GM12864 (cell line): Measurements from ENCODE around the gene IL3RA.

Experiments used
- DNase-seq: peaks from one replicate; pipeline ENCODE4 v3.0.0-alpha.2; 2011; ENCODE audit warnings: low read depth
- H3K4me3 ChIP-seq: 2 replicates; pipeline ENCODE4 v1.5.1; 2011; ENCODE audit warnings: mild to moderate bottlenecking, low read depth, low read length, control low read depth
- TF ChIP-seq, protein P1 (sequence below): IDR thresholded peaks from 2 replicates; pipeline ENCODE4 v1.5.1; 2011; ENCODE audit warnings: low read depth, mild to moderate bottlenecking, moderate library complexity, low read length, control low read depth, inconsistent platforms; ENCODE audit errors: missing control alignments

Gene IL3RA

DNA sequence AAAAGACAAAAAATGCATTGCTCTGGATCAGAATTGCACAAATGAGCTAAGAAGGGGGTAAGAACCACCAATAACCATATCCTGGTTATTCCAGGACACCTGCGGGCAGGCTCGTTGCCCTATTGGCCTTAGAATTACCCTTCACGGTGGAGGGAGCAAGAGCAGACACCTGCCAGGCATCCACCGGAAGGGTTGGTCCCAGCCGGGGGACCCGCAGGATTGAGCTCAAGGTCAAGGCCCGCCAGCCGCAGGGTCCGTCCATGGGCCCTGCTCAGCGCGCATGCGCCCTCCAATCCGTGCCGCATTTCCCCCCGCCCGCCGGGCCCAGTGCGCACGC is 54.8 kb downstream of the IL3RA start:
- TF ChIP-seq, protein P1, sequence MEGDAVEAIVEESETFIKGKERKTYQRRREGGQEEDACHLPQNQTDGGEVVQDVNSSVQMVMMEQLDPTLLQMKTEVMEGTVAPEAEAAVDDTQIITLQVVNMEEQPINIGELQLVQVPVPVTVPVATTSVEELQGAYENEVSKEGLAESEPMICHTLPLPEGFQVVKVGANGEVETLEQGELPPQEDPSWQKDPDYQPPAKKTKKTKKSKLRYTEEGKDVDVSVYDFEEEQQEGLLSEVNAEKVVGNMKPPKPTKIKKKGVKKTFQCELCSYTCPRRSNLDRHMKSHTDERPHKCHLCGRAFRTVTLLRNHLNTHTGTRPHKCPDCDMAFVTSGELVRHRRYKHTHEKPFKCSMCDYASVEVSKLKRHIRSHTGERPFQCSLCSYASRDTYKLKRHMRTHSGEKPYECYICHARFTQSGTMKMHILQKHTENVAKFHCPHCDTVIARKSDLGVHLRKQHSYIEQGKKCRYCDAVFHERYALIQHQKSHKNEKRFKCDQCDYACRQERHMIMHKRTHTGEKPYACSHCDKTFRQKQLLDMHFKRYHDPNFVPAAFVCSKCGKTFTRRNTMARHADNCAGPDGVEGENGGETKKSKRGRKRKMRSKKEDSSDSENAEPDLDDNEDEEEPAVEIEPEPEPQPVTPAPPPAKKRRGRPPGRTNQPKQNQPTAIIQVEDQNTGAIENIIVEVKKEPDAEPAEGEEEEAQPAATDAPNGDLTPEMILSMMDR: no peak
- peak overlapping the region; percentile 95 for H3K4me3 ChIP-seq
- no peak for DNase-seq

DNA sequence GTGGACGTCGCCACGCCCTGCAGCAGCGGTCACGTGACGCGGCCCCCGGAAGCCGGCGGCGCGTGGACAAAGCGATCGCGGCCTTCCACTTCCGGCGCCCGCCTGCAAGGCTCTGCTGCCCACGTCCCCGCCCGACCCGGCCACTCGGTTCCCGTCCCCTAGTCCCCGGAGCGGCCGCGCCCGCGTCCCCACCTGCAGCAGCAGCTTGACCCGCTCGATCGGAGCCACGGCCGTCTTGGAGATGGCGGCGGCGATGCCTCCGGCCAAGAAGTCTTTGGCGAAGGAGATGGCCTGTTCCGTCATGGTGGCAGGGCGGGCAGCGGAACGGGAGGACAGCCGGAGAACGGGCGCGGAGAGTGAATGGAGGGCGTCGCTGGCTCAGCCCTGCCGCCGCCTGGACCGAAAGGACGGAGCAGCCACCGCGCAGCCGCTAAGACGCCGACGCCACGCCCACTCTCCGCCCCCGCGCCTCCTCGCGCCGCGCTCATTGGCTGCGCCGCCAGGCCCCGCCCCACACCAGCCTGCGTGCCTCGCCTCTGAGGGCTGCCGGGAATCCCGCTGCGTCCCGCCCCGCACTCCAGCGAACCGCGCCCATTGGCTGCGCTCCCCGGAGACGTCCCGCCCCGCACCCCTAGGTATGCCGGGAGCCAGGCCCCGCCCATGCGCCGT is 55.3 kb downstream of the IL3RA start, which contains the start of gene SLC25A6:
TSS of gene SLC25A6 (minus strand) at position 407 of the 669 bp plus-strand sequence. CDS start at position 303, 104 bp downstream.
- TF ChIP-seq, protein P1: no peak
- peak within 1 kb of the TSS; percentile 95 for H3K4me3 ChIP-seq
- DNase-seq: peak; percentile 89

DNA sequence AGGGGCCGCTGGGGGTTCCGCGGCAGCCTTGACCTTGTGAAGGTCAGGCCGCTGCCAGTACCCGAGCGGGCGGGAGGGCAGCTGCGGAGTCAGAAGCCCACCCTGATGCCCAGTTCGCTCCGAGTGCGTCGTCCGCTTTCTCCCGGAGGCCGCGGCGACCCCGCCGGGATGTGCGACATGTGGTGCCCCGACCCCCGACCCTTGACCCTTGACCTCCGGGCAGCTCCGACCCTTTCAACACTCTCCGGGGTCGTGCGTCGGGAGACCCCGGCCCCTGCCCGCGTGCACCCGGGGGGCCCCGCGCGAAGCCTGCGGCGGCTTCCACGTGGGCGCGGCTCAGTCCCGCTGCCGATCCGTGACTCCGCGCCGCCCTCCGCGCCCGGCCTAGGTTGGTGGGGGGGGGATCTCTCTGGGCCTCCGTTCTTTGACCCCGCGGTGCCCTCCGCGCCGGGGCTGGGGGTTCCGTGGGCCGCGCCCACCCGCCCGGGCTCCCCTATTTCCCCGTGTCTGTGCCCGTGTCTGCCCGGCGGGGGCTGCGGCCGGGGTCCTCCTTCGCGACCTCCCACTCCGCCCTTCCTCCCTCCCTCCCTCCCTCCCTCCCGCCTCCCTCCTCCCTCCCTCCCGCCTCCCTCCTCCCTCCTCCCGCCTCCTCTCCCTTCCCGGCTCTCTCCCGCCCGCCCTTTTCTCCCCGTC is 55.9 kb downstream of the IL3RA start:
- TF ChIP-seq, protein P1: no peak
- no peak for DNase-seq

DNA sequence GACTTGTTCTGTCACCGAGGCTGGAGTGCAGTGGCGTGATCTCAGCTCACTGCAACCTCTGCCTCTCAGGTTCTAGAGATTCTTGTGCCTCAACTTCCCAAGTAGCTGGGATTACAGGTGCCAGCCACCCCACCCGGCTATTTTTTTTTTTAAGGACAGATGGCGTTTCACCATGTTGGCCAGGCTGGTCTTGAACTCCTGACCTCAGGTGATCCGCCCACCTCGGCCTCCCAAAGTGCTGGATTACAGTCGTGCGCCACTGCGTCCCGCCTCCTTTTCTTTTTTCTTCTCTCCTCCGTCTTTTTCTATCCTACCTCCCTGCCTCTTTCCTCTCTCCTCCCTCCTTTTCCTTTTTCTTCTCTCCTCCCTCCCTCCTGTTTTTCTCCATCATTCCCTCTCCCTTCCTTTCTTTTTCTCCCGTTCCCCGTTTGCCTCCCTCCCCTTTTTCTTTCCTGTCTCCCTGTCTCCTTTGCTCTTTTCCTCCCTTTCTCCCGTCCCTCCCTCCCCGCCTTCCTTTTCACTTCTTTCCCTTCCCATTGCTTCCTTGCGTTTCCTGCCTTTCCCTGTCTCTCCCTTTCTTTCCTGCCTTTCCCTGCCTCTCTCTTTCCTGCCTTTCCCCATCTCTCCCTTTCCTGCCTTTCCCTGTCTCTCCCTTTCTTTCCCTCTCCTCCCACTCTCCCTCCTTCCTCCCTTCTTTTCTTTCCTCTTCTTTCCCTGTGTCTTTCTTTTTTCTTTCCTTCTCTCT is 57.5 kb downstream of the IL3RA start:
- TF ChIP-seq, protein P1: no peak
- DNase-seq: no peak
- H3K4me3 ChIP-seq: peak overlapping the region; percentile 90; the same call in 1 of the 2 replicates

More for the DNA sequence above, 55.9 kb downstream of the IL3RA start:
- H3K4me3 ChIP-seq: peak overlapping the region; percentile 90

DNA sequence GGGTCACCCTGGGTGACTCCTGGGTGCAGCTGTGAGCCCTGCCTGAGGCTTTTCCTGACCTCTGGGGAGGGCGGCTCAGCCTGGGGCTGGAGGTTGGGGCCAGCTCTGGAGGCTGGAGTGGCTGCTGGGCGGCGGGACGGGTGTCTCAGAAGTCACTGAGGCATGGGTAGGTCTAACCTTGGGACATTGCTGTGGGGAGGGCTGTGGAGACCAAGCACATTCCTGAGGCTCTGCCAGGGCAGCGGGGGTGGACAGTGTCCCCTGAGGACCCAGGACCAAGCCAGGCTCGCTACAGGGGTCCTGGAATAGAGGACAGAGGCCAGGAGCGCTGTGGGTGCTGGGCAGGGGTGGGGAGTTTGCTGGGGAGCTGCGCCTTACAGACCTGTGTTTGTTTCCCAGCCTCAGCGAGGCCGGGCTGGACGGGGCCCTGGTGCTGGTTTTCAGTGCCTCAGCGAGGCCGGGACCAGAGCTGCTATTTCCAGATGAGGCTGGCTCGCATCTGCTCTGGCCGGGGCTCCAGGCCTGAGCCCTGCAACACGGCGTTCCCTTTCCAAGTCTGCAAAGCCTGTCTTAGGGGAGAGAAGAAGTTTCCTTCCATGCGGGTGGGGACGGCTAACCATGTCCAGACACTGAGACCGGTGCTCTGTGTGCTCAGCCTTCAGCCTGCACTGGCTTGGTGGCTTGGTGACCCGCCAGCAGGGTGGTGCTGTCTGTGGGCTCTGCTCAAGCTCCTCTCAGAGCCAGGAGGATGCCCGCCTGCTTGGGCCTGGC is 58.3 kb downstream of the IL3RA start:
- H3K4me3 ChIP-seq: no peak overlapping the region

DNA sequence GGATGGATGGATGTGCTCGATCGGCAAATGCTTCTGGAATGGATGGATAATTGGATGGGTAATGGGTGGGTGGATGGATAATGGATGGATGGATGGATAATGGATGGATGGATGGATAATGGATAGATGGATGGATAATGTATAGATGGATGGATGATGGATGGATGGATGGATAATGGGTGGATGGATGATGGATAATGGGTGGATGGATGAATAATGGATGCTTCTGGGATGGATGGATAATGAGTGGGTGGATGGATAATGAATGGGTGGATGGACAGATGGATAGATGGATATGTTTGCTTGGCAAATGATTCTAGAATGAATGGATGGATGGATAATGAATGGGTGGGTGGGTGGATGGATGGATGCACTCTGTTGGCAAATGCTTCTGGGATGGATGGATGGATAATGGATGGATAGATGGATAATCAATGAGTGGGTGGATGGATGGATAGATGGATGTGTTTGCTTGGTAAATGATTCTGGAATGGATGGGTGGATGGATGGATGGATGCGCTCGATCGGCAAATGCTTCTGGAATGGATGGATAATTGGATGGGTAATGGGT is 59.1 kb downstream of the IL3RA start:
- DNase-seq: no peak
- TF ChIP-seq, protein P1: no peak
- no peak overlapping the region for H3K4me3 ChIP-seq

More for the DNA sequence above, 58.3 kb downstream of the IL3RA start:
- TF ChIP-seq, protein P1: no peak
- DNase-seq: no peak
